ENCODE data around the gene SGCD. TPM values are rescaled to one million over a fixed set of nuclear protein-coding genes. Genes with fewer than 3 reads are reported as not detected.

The SGCD gene
- polyA plus RNA-seq, 1 experiment, result 25.2 TPM

DNA sequence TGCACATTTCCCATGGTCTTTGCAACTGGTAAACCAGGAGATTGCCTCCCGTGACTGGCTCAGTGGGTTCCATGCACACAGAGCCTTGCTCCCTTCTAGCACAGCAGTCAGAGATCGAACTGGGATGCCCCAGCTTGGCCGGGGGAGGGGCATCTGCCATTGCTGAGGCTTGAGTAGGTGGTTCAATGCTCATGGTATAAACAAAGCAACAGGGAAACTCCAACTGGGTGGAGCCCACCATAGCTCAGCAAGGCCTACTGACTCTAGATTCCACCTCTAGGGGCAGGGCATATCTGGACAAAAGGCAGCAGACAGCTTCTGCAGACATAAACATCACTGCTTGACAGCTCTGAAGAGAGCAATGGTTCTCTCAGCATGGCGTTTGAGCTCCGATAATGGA, 456.1 kb downstream of the SGCD start:
- ChIA-PET POLR2A (no interaction called here), CTCF (no interaction called here)
- DNase-seq (ENCODE audit: low read depth, low spot score), result no peak
- Histone ChIP-seq H3K27me3 (ENCODE audit: control insufficient read depth, insufficient read depth, low read length) (no peaks in the 10 kb centered on the region), H3K27ac (ENCODE audit: low read depth, low read length) (no peak overlapping the region), H3K4me3 (ENCODE audit: low read depth, low read length) (no peak overlapping the region), H3K9me3 (ENCODE audit: control insufficient read depth, insufficient read depth, low read length) (peaks cover 6% of the 10 kb centered on the region; the same call in 1 of the 2 replicates)
- TF ChIP-seq, protein P1, sequence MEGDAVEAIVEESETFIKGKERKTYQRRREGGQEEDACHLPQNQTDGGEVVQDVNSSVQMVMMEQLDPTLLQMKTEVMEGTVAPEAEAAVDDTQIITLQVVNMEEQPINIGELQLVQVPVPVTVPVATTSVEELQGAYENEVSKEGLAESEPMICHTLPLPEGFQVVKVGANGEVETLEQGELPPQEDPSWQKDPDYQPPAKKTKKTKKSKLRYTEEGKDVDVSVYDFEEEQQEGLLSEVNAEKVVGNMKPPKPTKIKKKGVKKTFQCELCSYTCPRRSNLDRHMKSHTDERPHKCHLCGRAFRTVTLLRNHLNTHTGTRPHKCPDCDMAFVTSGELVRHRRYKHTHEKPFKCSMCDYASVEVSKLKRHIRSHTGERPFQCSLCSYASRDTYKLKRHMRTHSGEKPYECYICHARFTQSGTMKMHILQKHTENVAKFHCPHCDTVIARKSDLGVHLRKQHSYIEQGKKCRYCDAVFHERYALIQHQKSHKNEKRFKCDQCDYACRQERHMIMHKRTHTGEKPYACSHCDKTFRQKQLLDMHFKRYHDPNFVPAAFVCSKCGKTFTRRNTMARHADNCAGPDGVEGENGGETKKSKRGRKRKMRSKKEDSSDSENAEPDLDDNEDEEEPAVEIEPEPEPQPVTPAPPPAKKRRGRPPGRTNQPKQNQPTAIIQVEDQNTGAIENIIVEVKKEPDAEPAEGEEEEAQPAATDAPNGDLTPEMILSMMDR (IDR thresholded peaks at IDR 0.05; ENCODE audit: low read depth, low read length), result no peak

DNA sequence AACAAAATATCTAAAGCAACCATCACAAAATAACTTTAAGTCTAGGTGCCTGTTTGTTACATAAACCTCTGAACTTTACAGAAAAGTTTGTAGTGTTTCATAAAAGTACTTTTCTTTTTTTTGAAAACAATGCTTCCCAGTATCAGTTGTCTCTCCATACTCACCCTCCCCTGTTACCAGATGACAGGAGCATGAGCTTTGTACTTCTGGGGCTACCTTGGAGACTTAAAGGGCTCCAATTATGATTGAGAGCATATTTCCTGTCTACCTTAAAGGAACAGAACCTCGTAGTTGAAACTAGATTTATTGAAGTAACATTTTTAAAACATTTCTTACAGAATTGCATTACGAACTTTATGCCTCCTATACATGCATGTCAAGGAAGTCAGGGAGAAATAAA, 467.7 kb downstream of the SGCD start:
- ChIA-PET CTCF (no interaction called here), POLR2A (no interaction called here)

DNA sequence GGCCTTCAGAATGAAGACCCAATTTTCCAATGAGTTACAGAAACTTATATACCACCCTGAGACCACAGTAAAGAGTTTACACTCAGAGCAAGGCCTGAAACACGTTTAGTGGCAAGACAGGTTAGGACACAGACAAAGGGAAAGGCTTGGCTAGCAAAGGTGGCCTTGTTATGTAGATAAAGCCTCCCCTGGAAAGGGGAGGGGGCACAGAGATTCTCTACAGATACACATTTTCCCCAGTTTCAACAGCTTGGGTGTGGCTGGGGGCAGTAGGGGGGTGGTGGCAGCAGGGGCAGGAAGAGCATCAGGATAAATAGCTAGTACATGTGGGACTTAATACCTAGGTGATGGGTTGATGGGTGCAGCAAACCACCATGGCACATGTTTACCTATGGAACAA, 471.2 kb downstream of the SGCD start:
- H3K9me3 ChIP-seq (ENCODE audit: control insufficient read depth, insufficient read depth, low read length), result no peaks in the 10 kb centered on the region
- no peak overlapping the region for H3K4me3 ChIP-seq (ENCODE audit: low read depth, low read length)
- H3K27me3 ChIP-seq (ENCODE audit: control insufficient read depth, insufficient read depth, low read length), result no peaks in the 10 kb centered on the region
- no peak overlapping the region for H3K27ac ChIP-seq (ENCODE audit: low read depth, low read length)
- DNase-seq (ENCODE audit: low read depth, low spot score), result no peak
- ChIA-PET POLR2A (no interaction called here), CTCF (no interaction called here)
- TF ChIP-seq, protein P1 (IDR thresholded peaks at IDR 0.05; ENCODE audit: low read depth, low read length), result no peak

More for the DNA sequence above, 467.7 kb downstream of the SGCD start:
- TF ChIP-seq, protein P1 (IDR thresholded peaks at IDR 0.05; ENCODE audit: low read depth, low read length), result no peak
- Histone ChIP-seq H3K4me3 (ENCODE audit: low read depth, low read length) (no peak overlapping the region), H3K27ac (ENCODE audit: low read depth, low read length) (no peak overlapping the region), H3K9me3 (ENCODE audit: control insufficient read depth, insufficient read depth, low read length) (no peaks in the 10 kb centered on the region), H3K27me3 (ENCODE audit: control insufficient read depth, insufficient read depth, low read length) (no peaks in the 10 kb centered on the region)
- no peak for DNase-seq (ENCODE audit: low read depth, low spot score)

GRCh38 chr5:156799171-156799570, 472.2 kb downstream of the SGCD start:
- Histone ChIP-seq H3K27ac (ENCODE audit: low read depth, low read length) (no peak overlapping the region), H3K9me3 (ENCODE audit: control insufficient read depth, insufficient read depth, low read length) (no peaks in the 10 kb centered on the region), H3K4me3 (ENCODE audit: low read depth, low read length) (no peak overlapping the region), H3K27me3 (ENCODE audit: control insufficient read depth, insufficient read depth, low read length) (no peaks in the 10 kb centered on the region)
- ChIA-PET POLR2A (no interaction called here), CTCF (interaction anchor here (0.5 kb wide), 1 partner anchor 596 kb away, joined by 9 read pairs; no protein-coding TSS in a partner anchor)
- no peak for DNase-seq (ENCODE audit: low read depth, low spot score)
- TF ChIP-seq, protein P1 (IDR thresholded peaks at IDR 0.05; ENCODE audit: low read depth, low read length), result no peak

- Histone ChIP-seq H3K27me3 (ENCODE audit: control insufficient read depth, insufficient read depth, low read length) (no peaks in the 10 kb centered on the region), H3K27ac (ENCODE audit: low read depth, low read length) (no peak overlapping the region), H3K9me3 (ENCODE audit: control insufficient read depth, insufficient read depth, low read length) (0 out of 2 replicates have a peak, but pooled peaks cover 2% of the 10 kb centered on the region), H3K4me3 (ENCODE audit: low read depth, low read length) (no peak overlapping the region)
- CTCF ChIA-PET, result no interaction called here
- DNase-seq (ENCODE audit: low read depth, low spot score), result no peak
- TF ChIP-seq, protein P1 (IDR thresholded peaks at IDR 0.05; ENCODE audit: low read depth, low read length), result no peak
- POLR2A ChIA-PET, result no interaction called here
Observed at GRCh38 chr5:156800929-156801328, 474.0 kb downstream of the SGCD start.
